HG03139 (cell line): ENCODE data around the gene DENND6B.

Source experiments
- ATAC-seq: cut with Tn5 transposase; IDR thresholded peaks from one replicate; pipeline ENCODE4 v1.9.1; 2021; ENCODE audit not compliant: unreplicated experiment

The DENND6B gene

GRCh38 chr22:50304528-50305392, 22.1 kb downstream of the DENND6B start:
- ATAC-seq, result no peak

- ATAC-seq, result no peak
Observed at GRCh38 chr22:50303848-50304527, 22.8 kb downstream of the DENND6B start.

- no peak for ATAC-seq
Observed at GRCh38 chr22:50303515-50303847, 23.3 kb downstream of the DENND6B start.

DNA sequence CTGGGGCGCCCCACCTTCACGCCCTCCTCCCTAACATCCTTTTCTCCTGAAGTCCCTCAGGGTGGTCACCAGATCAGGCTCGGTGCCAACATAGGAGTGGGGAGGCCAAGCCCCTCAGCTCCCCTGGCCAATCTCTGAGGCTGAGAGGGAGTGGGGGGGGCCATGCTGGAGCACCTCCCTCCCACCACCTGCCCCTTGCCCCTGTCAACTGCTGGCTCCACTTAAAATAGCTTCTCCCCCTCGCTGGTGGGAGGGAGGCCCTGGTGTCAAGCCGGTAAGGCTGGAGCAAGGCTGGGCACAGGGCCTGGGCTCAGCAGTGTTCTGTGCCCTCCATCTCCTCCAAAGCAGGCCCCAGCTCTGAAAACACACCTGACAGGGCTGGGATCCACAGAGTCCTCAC, 24.2 kb downstream of the DENND6B start:
- no peak for ATAC-seq

- ATAC-seq, result no peak
Observed at GRCh38 chr22:50302041-50302541, 24.7 kb downstream of the DENND6B start.

GRCh38 chr22:50301581-50301991, 25.2 kb downstream of the DENND6B start:
- ATAC-seq, result no peak

GRCh38 chr22:50300620-50301257, 26.1 kb downstream of the DENND6B start:
- ATAC-seq, result no peak

DNA sequence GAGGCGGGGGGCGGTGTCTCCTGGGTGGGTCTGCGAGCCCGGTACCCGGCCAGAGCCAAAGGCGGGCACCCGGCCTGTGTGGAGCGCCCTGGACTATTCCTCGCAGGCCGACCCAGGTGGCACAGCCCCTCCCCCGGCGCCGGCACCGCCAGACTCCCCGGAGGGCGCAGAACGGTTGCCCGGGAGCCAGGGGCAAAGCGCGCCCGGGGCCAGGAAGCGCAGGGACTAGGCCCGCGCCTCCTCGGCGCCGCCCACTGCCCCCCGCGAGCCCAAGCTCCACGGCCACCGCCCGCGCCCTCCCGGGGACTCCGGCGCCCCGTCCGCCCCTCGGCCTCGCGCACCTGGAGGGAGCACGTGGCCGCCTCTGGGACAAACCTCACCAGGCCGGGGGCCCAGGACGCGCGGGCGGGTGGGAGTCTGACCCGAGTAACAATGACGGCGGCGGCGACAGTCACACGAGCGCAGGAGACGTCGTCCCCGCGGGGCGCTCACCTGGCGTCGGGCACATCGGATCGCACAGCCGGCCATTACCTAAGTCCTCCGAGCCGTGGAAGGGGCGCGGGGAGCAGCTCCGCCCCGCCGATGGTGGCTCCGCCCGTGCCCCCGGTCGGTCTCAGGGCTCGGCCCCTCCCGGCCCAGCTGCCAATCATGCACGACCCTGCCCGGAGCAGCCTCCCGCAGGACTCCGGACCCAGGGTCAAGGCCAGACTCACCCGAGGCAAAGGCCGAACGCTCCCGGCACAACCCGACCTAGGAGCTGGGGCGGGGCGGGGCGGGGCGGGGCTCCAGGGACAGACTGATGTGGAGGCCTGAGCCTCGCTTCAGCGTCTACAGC, 26.8 kb downstream of the DENND6B start:
- ATAC-seq, result no peak

DNA sequence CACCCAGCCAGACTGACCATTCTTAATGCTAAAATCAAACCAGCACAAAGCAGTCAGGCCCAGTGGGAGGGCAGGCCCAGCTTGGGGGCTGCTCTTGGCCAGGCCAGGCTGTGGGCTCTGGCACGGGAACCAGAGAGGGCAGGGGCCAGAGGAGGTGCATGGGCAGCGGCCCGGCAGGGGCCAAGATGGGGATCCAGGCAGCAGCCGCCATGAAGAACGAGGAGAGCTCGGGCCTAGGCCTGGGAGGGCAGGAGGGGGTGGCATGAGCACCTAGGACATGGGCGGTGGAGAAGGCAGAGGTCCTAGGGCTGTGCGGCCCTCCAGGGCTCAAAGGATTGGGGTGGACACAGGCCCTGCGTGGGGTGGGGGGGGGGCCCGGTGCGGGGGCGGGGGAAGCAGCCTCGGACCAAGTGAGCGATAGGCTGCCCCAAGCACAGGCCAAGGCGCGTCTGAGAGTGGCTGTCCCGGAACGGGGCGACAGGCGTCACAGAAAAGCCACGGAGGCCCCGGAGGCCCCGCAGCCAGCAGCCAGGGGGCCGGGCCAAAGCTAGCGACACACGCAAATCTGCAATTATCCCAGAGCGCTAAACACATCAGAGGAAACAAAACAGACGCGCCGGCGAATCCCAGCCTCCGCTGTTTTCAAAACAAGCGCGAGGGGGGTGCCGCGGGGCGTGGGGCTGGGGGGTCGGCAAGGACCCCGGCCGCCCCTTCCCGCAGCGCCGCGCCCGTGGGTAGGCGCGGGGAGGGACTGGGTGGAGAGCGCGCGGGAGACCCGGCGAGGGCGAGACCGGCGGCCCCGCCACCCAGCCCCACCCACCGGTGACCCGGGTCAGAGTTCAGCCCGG, 27.7 kb downstream of the DENND6B start:
- ATAC-seq, result no peak

- no peak for ATAC-seq
Observed at GRCh38 chr22:50298266-50298637, 28.6 kb downstream of the DENND6B start.

GRCh38 chr22:50297510-50298265, 29.1 kb downstream of the DENND6B start:
- ATAC-seq, result no peak

DNA sequence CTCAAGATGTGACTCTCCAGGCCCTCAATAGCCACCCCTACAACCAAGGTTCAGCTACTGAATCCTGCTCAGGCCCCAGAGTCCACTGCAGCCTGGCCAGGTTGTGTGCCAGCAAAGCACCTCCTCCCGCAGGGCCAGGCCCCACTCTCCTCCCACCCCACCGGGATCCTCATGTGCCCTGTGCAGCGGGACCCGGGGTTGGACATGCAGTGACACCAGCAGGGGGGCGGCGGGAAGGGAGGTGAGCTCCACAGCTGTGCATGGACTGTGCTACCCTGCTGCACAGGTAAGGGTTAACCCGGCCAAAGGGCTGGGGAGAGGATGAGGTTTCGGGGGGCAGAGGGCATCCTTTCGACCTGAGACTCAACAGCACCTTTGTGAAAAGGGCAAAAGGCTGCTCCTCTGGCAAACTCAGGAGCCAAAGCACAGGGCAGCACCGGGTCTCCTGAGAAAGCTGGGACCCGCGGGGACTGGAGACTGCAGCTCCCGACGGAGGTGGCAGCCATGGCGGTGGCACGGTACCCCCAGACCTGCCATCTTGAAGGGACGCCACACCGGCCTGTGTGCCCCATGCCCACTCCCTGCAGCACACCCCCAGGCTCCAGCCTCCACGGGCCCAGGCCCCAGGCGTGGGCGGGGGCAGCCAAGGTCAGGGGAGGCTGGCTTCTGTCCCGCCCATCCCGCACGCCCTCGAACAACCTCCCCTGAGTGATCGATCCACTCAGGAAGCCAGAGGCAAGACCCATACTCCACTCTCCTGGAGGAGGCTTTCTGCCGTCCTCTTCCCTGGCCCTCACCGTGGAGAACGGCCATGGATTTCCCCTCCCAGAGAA, 29.9 kb downstream of the DENND6B start:
- ATAC-seq, result no peak

- no peak for ATAC-seq
Observed at GRCh38 chr22:50294319-50294656, 32.5 kb downstream of the DENND6B start.

DNA sequence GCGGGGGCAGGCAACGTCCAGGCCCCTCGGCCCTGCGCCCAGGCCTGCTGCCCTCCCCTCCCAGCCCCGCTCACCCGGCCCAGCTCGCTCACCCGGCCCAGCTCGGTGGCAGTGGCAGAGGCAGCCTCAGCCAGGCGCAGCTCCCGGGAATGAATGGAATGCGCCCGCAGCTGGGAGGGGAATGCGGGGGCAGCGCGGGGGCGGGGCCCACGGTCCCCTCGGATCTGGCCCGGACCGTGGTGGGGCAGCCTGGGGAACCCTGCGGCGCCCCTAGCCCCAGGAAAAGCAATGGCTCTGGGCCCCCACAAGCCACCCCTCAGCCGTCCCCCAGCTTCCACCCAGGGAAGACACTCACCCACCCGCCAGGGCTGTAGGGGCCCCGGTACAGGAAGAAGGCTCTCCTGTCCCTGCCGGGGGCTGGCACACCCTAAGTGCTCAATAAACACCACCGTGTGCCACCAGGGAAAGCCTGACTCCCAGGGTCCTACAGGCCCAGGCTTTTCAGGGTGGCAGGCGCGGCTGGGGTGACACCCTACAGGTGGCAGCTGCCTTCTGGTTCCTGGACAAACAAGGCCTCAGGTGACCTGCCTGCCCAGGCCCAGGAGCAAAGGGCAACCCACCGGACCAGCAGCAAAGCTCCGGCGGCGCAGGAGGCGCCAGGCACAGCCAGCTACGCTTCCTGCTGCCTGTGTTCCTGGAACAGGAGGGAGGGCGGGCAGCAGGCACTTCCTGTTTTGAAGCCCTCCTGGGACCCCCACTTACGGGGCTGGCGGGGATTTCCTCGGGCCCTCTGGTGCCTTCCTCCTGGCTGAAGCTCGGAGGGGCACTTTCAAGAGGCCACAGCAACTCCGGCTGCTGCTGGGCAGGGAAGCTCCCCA, 33.1 kb downstream of the DENND6B start:
- no peak for ATAC-seq

GRCh38 chr22:50292643-50293440, 34.0 kb downstream of the DENND6B start:
- no peak for ATAC-seq

- no peak for ATAC-seq
Observed at GRCh38 chr22:50289942-50290630, 36.7 kb downstream of the DENND6B start.
